Ascending aorta (tissue), 2 donors: ENCODE measurements around the gene PLEKHA1. TPM values are rescaled to one million over a fixed set of nuclear protein-coding genes. Genes with fewer than 3 reads are reported as not detected.

Experiments used
- DNase-seq, 2 donors: peaks; one replicate each; pipeline ENCODE4 v3.0.0-alpha.2; 2019; ENCODE audit warnings: low spot score in 2 of 2
- H3K27ac ChIP-seq, 2 donors: fragments of 200-600 bp; sonication (generic); one replicate each; pipeline ENCODE4 v1.5.1; 2016 to 2017; ENCODE audit warnings: mild to moderate bottlenecking in 1 of 2
- H3K27me3 ChIP-seq: fragments of 200-600 bp; sonication (generic); one replicate; pipeline ENCODE4 v1.5.1; 2017
- H3K36me3 ChIP-seq, 2 donors: fragments of 200-600 bp; sonication (generic); one replicate each; pipeline ENCODE4 v1.5.1; 2016
- H3K4me1 ChIP-seq, 2 donors: fragments of 200-600 bp; sonication (generic); one replicate each; pipeline ENCODE4 v1.5.1; 2016 to 2017; ENCODE audit warnings: mild to moderate bottlenecking in 1 of 2
- H3K4me3 ChIP-seq, 2 donors: fragments of 200-600 bp; sonication (generic); one replicate each; pipeline ENCODE4 v1.5.1; 2016 to 2017; ENCODE audit warnings: mild to moderate bottlenecking in 1 of 2
- H3K9me3 ChIP-seq, 2 donors: fragments of 200-600 bp; sonication (generic); one replicate each; pipeline ENCODE4 v1.5.1; 2016
- CTCF ChIP-seq, 3 experiments: fragments of 200-600 bp in 2 of 3; fragments of 450-650 bp in 1 of 3; sonication (generic) in 2 of 3; IDR thresholded peaks; one replicate each; pipeline ENCODE4 v1.5.1; 2016 to 2019; ENCODE audit warnings: antibody characterized with exemption in 3 of 3, mild to moderate bottlenecking in 1 of 3, moderate library complexity in 1 of 3
- intact Hi-C: fragments of 100-400 bp; cut with DNase I; formaldehyde crosslinking; loops from one replicate; pipeline ENCODE4 v1.15.1; 2023
- total RNA-seq: library from RNA; depleted of rRNA; stranded (reverse); fragments of >200 nt; gene quantifications from one replicate; pipeline ENCODE4 v1.1.0, GENCODE V29; 2016

The PLEKHA1 gene
- total RNA-seq, 1 donor from 2014 or later, result 128 TPM

- Histone ChIP-seq H3K4me1 (no peaks in the 10 kb centered on the region), H3K27ac (no peak overlapping the region), H3K4me3 (no peak overlapping the region), H3K27me3 (no peaks in the 10 kb centered on the region), H3K9me3 (no peaks in the 10 kb centered on the region), H3K36me3 (no peaks in the 10 kb centered on the region)
- TF ChIP-seq CTCF (IDR thresholded peaks at IDR 0.05), result no peak
- intact Hi-C loops, result no loop called here
- no peak for DNase-seq
These were observed 38.2 kb upstream of the PLEKHA1 start for GRCh38 chr10:122336332-122336731.

- no peaks in the 10 kb centered on the region for H3K36me3 ChIP-seq
- no peaks in the 10 kb centered on the region for H3K27me3 ChIP-seq
- H3K4me3 ChIP-seq, result no peak overlapping the region
- no peak for DNase-seq
- intact Hi-C loops, result no loop called here
- TF ChIP-seq CTCF (IDR thresholded peaks at IDR 0.05), result no peak
- H3K4me1 ChIP-seq, result no peaks in the 10 kb centered on the region
- no peak overlapping the region for H3K27ac ChIP-seq
- H3K9me3 ChIP-seq, result no peaks in the 10 kb centered on the region
These were observed 37.5 kb upstream of the PLEKHA1 start for GRCh38 chr10:122336961-122337360.

GRCh38 chr10:122338609-122339441 is 35.7 kb upstream of the PLEKHA1 start:
- no peaks in the 10 kb centered on the region for H3K36me3 ChIP-seq
- no peak for TF ChIP-seq CTCF (IDR thresholded peaks at IDR 0.05)

GRCh38 chr10:122341141-122341810 is 33.2 kb upstream of the PLEKHA1 start:
- intact Hi-C loops, result no loop called here
- H3K4me1 ChIP-seq, result no peaks in the 10 kb centered on the region
- no peak for DNase-seq
- H3K36me3 ChIP-seq, result no peaks in the 10 kb centered on the region
- no peak overlapping the region for H3K27ac ChIP-seq
- no peaks in the 10 kb centered on the region for H3K27me3 ChIP-seq
- no peak overlapping the region for H3K4me3 ChIP-seq
- no peaks in the 10 kb centered on the region for H3K9me3 ChIP-seq
- TF ChIP-seq CTCF (IDR thresholded peaks at IDR 0.05), result no peak

More at GRCh38 chr10:122338609-122339441, 35.7 kb upstream of the PLEKHA1 start:
- intact Hi-C loops, result no loop called here
- Histone ChIP-seq H3K27ac (no peak overlapping the region), H3K27me3 (no peaks in the 10 kb centered on the region), H3K9me3 (no peaks in the 10 kb centered on the region), H3K4me3 (no peak overlapping the region), H3K4me1 (no peaks in the 10 kb centered on the region)
- DNase-seq, result no peak

GRCh38 chr10:122342293-122343134 is 32.0 kb upstream of the PLEKHA1 start:
- no peak overlapping the region for H3K4me3 ChIP-seq
- H3K27ac ChIP-seq, result no peak overlapping the region
- no peak for DNase-seq
- no peaks in the 10 kb centered on the region for H3K36me3 ChIP-seq
- peak; percentile 60 to 82 (median 69) for TF ChIP-seq CTCF (IDR thresholded peaks at IDR 0.05)
- no peaks in the 10 kb centered on the region for H3K4me1 ChIP-seq
- H3K9me3 ChIP-seq, result no peaks in the 10 kb centered on the region
- no peaks in the 10 kb centered on the region for H3K27me3 ChIP-seq
- intact Hi-C loops, result loop anchor here (2.0 kb wide), 3 partner anchors 44 to 222 kb away; no protein-coding TSS in a partner anchor
